A673 (cell line): ENCODE measurements around the gene RSPH1. TPM values are rescaled to one million over a fixed set of nuclear protein-coding genes. Genes with fewer than 3 reads are reported as not detected.

ENCODE experiments used
- BruUV-seq: library from RNA; stranded (reverse); fragments of 400-500 nt; replicated peaks from 2 replicates; lab custom pipeline; 2021; lab: Mats Ljungman, UMichigan
- CTCF ChIA-PET: fragments of 300-600 bp; sonication (Branson Sonifier 250); formaldehyde crosslinking; loops from one replicate; lab custom pipeline; 2022; ENCODE audit warnings: antibody characterized with exemption; lab: Charles Lee
- POLR2A ChIA-PET: fragments of 300-600 bp; sonication (Branson Sonifier 250); formaldehyde crosslinking; loops from one replicate; lab custom pipeline; 2022; ENCODE audit warnings: antibody characterized with exemption; ENCODE audit not compliant: low non-redundant PET; lab: Charles Lee
- DNase-seq: peaks from one replicate; pipeline ENCODE4 v3.0.0-alpha.2; 2015; ENCODE audit warnings: low spot score
- H3K27ac ChIP-seq: fragments of 200-600 bp; sonication (generic); 2 replicates; pipeline ENCODE4 v1.5.1; 2016; ENCODE audit warnings: mixed run types, low read depth, mild to moderate bottlenecking, mixed read lengths, antibody characterized with exemption, low read length; ENCODE audit not compliant: poor library complexity, severe bottlenecking
- H3K27me3 ChIP-seq: fragments of 200-600 bp; sonication (generic); replicated peaks from 2 replicates; pipeline ENCODE4 v1.6.1; 2017; ENCODE audit warnings: mixed run types, low read depth, mild to moderate bottlenecking, mixed read lengths, antibody characterized with exemption, low read length; ENCODE audit not compliant: insufficient read depth, poor library complexity
- H3K36me3 ChIP-seq: fragments of 200-600 bp; sonication (generic); 2 replicates; pipeline ENCODE4 v1.6.1; 2016; ENCODE audit warnings: mixed run types, mild to moderate bottlenecking, mixed read lengths, antibody characterized with exemption, low read length; ENCODE audit not compliant: insufficient read depth, poor library complexity, severe bottlenecking
- H3K4me1 ChIP-seq: fragments of 200-600 bp; sonication (generic); 2 replicates; pipeline ENCODE4 v1.6.1; 2017; ENCODE audit warnings: mixed run types, mild to moderate bottlenecking, mixed read lengths, antibody characterized with exemption, low read length; ENCODE audit not compliant: insufficient read depth, poor library complexity, severe bottlenecking
- H3K4me3 ChIP-seq: fragments of 200-600 bp; sonication (generic); 2 replicates; pipeline ENCODE4 v1.5.1; 2016; ENCODE audit warnings: low read depth, mixed run types, mild to moderate bottlenecking, mixed read lengths, low read length; ENCODE audit not compliant: poor library complexity, severe bottlenecking
- H3K9me3 ChIP-seq: fragments of 200-600 bp; sonication (generic); 2 replicates; pipeline ENCODE4 v1.6.1; 2016; ENCODE audit warnings: mixed run types, low read depth, mild to moderate bottlenecking, mixed read lengths, antibody characterized with exemption, low read length; ENCODE audit not compliant: poor library complexity, severe bottlenecking
- EZH2 ChIP-seq: fragments of 200-600 bp; sonication (generic); IDR thresholded peaks from 2 replicates; pipeline ENCODE4 v1.6.1; 2017; ENCODE audit warnings: borderline replicate concordance, low read depth, mild to moderate bottlenecking, mixed read lengths, antibody characterized with exemption, low read length; ENCODE audit not compliant: poor library complexity, severe bottlenecking
- intact Hi-C: fragments of 100-400 bp; cut with micrococcal nuclease; formaldehyde crosslinking; loops from one replicate; pipeline ENCODE4 v1.10.0; 2022; ENCODE audit not compliant: unreplicated experiment
- total RNA-seq: library from RNA; stranded (reverse); gene quantifications from 2 replicates; pipeline ENCODE4 v1.2.3, GENCODE V29; 2021
- TF ChIP-seq, protein P1 (sequence below): fragments of 300-800, 200-600 bp; sonication (generic); conservative IDR thresholded peaks from 2 replicates; pipeline ENCODE4 v1.5.1; 2017; ENCODE audit warnings: low read depth, mild to moderate bottlenecking, antibody characterized with exemption, low read length, moderate library complexity, mixed read lengths

The RSPH1 gene
- total RNA-seq, 1 experiment from 2014 or later: 0.45 TPM

DNA sequence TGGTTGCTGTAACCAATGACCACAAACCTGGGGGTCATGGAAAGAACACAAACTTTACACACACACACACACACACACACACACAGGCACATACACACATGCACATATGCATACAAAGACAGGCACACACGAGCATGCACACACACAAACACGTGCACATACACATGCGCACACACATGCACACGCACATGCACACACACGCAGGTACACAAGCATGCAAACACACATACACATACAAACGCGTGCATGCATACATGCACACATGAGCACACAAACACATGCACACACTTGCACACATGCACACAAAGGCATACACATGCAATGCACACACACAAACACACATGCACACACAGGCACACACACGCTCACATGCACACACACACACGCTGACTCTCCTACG is 48.3 kb downstream of the RSPH1 start:
- TF ChIP-seq, protein P1, sequence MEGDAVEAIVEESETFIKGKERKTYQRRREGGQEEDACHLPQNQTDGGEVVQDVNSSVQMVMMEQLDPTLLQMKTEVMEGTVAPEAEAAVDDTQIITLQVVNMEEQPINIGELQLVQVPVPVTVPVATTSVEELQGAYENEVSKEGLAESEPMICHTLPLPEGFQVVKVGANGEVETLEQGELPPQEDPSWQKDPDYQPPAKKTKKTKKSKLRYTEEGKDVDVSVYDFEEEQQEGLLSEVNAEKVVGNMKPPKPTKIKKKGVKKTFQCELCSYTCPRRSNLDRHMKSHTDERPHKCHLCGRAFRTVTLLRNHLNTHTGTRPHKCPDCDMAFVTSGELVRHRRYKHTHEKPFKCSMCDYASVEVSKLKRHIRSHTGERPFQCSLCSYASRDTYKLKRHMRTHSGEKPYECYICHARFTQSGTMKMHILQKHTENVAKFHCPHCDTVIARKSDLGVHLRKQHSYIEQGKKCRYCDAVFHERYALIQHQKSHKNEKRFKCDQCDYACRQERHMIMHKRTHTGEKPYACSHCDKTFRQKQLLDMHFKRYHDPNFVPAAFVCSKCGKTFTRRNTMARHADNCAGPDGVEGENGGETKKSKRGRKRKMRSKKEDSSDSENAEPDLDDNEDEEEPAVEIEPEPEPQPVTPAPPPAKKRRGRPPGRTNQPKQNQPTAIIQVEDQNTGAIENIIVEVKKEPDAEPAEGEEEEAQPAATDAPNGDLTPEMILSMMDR: no peak
- no peak for TF ChIP-seq EZH2

DNA sequence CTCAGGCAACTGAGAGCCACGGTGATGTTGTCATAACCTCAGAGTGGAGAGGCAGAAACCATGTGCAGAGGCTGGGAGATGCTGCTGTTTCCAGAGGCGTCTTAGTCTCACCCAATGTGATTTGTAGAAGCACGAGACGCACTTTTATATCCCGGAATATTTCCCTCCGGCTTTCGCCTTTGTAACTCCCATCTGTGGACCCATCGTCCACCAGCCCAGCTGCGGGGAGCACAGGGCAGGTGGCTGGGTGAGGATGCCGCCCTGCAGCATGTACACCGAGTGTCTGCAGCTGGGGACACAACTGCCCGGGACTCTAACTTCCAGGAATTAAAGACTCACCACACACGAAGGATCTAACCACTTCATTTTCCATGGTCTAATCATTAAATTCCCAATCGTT is 48.8 kb downstream of the RSPH1 start:
- CTCF ChIA-PET: no interaction called here
- Histone ChIP-seq H3K9me3 (no peaks in the 10 kb centered on the region), H3K27me3 (no peaks in the 10 kb centered on the region), H3K27ac (no peak overlapping the region), H3K4me3 (no peak overlapping the region), H3K4me1 (peaks cover 6% of the 10 kb centered on the region), H3K36me3 (no peaks in the 10 kb centered on the region)
- TF ChIP-seq, protein P1: no peak
- TF ChIP-seq EZH2: no peak
- BruUV-seq: no TSS peak
- intact Hi-C loops: loop anchor here (5.0 kb wide), 1 partner anchor 300 kb away; no protein-coding TSS in a partner anchor
- no peak for DNase-seq
- POLR2A ChIA-PET: no interaction called here

More for the DNA sequence above, 48.3 kb downstream of the RSPH1 start:
- intact Hi-C loops: loop anchor here (5.0 kb wide), 1 partner anchor 300 kb away; no protein-coding TSS in a partner anchor
- POLR2A ChIA-PET: no interaction called here
- H3K27ac ChIP-seq: no peak overlapping the region
- H3K4me3 ChIP-seq: no peak overlapping the region
- H3K27me3 ChIP-seq: no peaks in the 10 kb centered on the region
- DNase-seq: no peak
- no peaks in the 10 kb centered on the region for H3K36me3 ChIP-seq
- no TSS peak for BruUV-seq
- CTCF ChIA-PET: interaction anchor here (1.0 kb wide), 1 partner anchor 138 kb away, joined by 3 read pairs; no protein-coding TSS in a partner anchor
- H3K9me3 ChIP-seq: no peaks in the 10 kb centered on the region
- H3K4me1 ChIP-seq: peaks cover 6% of the 10 kb centered on the region

DNA sequence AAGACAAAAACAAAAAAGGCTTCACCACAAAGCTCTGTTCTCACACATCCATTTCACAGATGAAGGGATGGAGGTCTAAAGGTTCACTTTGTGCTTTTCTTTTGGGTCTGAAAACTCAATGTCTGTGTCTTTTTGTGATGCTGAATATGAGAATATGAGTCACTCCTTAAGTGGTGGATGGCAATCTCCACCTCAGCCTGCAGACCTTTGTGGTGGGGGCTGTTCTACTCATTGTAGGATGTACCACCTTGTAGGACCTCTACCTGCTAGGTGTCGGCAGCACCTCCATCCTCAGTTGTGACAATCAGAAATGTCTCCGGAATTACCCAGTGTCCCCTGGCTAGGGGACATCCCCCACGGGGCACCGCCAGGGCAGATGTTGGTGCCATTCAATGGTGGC is 49.5 kb downstream of the RSPH1 start:
- H3K27ac ChIP-seq: no peak overlapping the region
- intact Hi-C loops: loop anchor here (5.0 kb wide), 1 partner anchor 299 kb away; no protein-coding TSS in a partner anchor
- BruUV-seq: no TSS peak
- no peak overlapping the region for H3K4me3 ChIP-seq
- TF ChIP-seq, protein P1: no peak
- TF ChIP-seq EZH2: no peak
- ChIA-PET POLR2A (no interaction called here), CTCF (no interaction called here)
- H3K27me3 ChIP-seq: no peaks in the 10 kb centered on the region
- H3K36me3 ChIP-seq: no peaks in the 10 kb centered on the region
- H3K9me3 ChIP-seq: no peaks in the 10 kb centered on the region
- no peak for DNase-seq
- peaks cover 6% of the 10 kb centered on the region for H3K4me1 ChIP-seq
